Fibroblast of the conjunctiva (primary cell): ENCODE measurements around the gene MFSD2A.
A peak's percentile ranks its signal among the peaks of the same experiment; 100 is the strongest.
"Not testable (repeated sequence)": the region's sequence is repeated elsewhere in the genome, so short reads cannot be mapped to it uniquely, and the experiment has no call there.

ENCODE experiments used
- DNase-seq: peaks from one replicate; pipeline ENCODE4 v3.0.0-alpha.2; 2010; ENCODE audit warnings: low read depth

MFSD2A gene

GRCh38 chr1:40003156-40004093, 48.5 kb downstream of the MFSD2A start:
- no peak for DNase-seq

GRCh38 chr1:40004857-40005256, 49.9 kb downstream of the MFSD2A start:
- DNase-seq, result no peak

- not testable (repeated sequence) for DNase-seq
Observed at GRCh38 chr1:40007481-40008034, 52.6 kb downstream of the MFSD2A start.

- no peak for DNase-seq
Observed at GRCh38 chr1:40011198-40011597, 56.3 kb downstream of the MFSD2A start.

- no peak for DNase-seq
Observed at GRCh38 chr1:40014253-40014706, 59.3 kb downstream of the MFSD2A start.

GRCh38 chr1:40014812-40015594, 60.1 kb downstream of the MFSD2A start:
- peak; percentile 58 for DNase-seq

- no peak for DNase-seq
Observed at GRCh38 chr1:40017951-40018575, 63.1 kb downstream of the MFSD2A start.
